WTC11 (cell line): ENCODE measurements around the gene TBKBP1. TPM values are rescaled to one million over a fixed set of nuclear protein-coding genes. Genes with fewer than 3 reads are reported as not detected.

Experiments used
- ATAC-seq: fragments of 200-7000 bp; cut with Tn5 transposase; 2 replicates; pipeline ENCODE4 v1.10.0; 2021; ENCODE audit warnings: mild to moderate bottlenecking, moderate library complexity
- CTCF ChIA-PET: fragments of 300-600 bp; sonication (Branson Sonifier 250); formaldehyde crosslinking; loops from one replicate; lab custom pipeline; 2021; ENCODE audit warnings: antibody characterized with exemption; lab: Charles Lee
- POLR2A ChIA-PET: fragments of 350-600 bp; sonication (Branson Sonifier 250); formaldehyde crosslinking; loops from one replicate; lab custom pipeline; 2021; ENCODE audit warnings: antibody characterized with exemption; lab: Charles Lee
- DNase-seq: peaks from one replicate; pipeline ENCODE4 v3.0.0; 2021; ENCODE audit warnings: low spot score
- H3K27ac Mint-ChIP-seq: 2 replicates; pipeline ENCODE4 v1.8.0; 2021; ENCODE audit warnings: mixed read lengths
- H3K27me3 Mint-ChIP-seq: 2 replicates; pipeline ENCODE4 v1.8.0; 2021; ENCODE audit warnings: low read depth, mild to moderate bottlenecking, moderate library complexity, mixed read lengths
- H3K36me3 Mint-ChIP-seq: 2 replicates; pipeline ENCODE4 v1.8.0; 2021; ENCODE audit warnings: mixed read lengths
- H3K4me1 Mint-ChIP-seq: 2 replicates; pipeline ENCODE4 v1.8.0; 2022; ENCODE audit warnings: mixed read lengths
- H3K4me3 Mint-ChIP-seq: 2 replicates; pipeline ENCODE4 v1.8.0; 2021; ENCODE audit warnings: mild to moderate bottlenecking, moderate library complexity, mixed read lengths
- H3K9me3 Mint-ChIP-seq: 2 replicates; pipeline ENCODE4 v1.8.0; 2021; ENCODE audit warnings: mixed read lengths
- AR ChIP-seq: fragments of 250-450 bp; sonication (Bioruptor Pico); IDR thresholded peaks from 2 replicates; pipeline ENCODE4 v1.9.0; 2021; ENCODE audit warnings: mild to moderate bottlenecking
- ATF1 ChIP-seq: sonication (generic); formaldehyde crosslinking; IDR thresholded peaks from 2 replicates; pipeline ENCODE4 v1.8.1; 2023; ENCODE audit warnings: mild to moderate bottlenecking, moderate library complexity, missing genetic modification reagents
- ESRRA ChIP-seq: sonication (generic); formaldehyde crosslinking; IDR thresholded peaks from 2 replicates; pipeline ENCODE4 v1.8.1; 2022; ENCODE audit warnings: mild to moderate bottlenecking, missing genetic modification reagents, borderline replicate concordance
- NR3C1 ChIP-seq: sonication (generic); formaldehyde crosslinking; conservative IDR thresholded peaks from 2 replicates; pipeline ENCODE4 v1.8.1; 2023; ENCODE audit warnings: low read depth, mild to moderate bottlenecking, missing genetic modification reagents
- SOX15 ChIP-seq: fragments of 250-450 bp; sonication (Bioruptor Pico); IDR thresholded peaks from 2 replicates; pipeline ENCODE4 v1.9.0; 2021; ENCODE audit warnings: mild to moderate bottlenecking
- SP1 ChIP-seq: sonication (generic); formaldehyde crosslinking; conservative IDR thresholded peaks from 2 replicates; pipeline ENCODE4 v1.8.1; 2022; ENCODE audit warnings: missing genetic modification reagents
- ZNF219 ChIP-seq: sonication (generic); formaldehyde crosslinking; IDR thresholded peaks from 2 replicates; pipeline ENCODE4 v1.8.0; 2023; ENCODE audit warnings: missing genetic modification reagents, mild to moderate bottlenecking, borderline replicate concordance
- ZNF281 ChIP-seq: sonication (generic); formaldehyde crosslinking; IDR thresholded peaks from 2 replicates; pipeline ENCODE4 v1.8.0; 2023; ENCODE audit warnings: mild to moderate bottlenecking, missing genetic modification reagents
- ZNF396 ChIP-seq: fragments of 250-450 bp; sonication (Bioruptor Pico); IDR thresholded peaks from 2 replicates; pipeline ENCODE4 v1.8.0; 2021; ENCODE audit warnings: mild to moderate bottlenecking, moderate library complexity, borderline replicate concordance
- ZNF532 ChIP-seq: fragments of 250-450 bp; sonication (Bioruptor Pico); IDR thresholded peaks from 2 replicates; pipeline ENCODE4 v1.9.0; 2021; ENCODE audit warnings: mild to moderate bottlenecking, borderline replicate concordance
- total RNA-seq: library from RNA; stranded (reverse); gene quantifications from 3 replicates; pipeline ENCODE4 v1.2.3, GENCODE V29; 2021
- TF ChIP-seq, protein P1 (sequence below): fragments of 250-450 bp; sonication (Bioruptor Pico); IDR thresholded peaks from 2 replicates; pipeline ENCODE4 v1.9.0; 2021; ENCODE audit warnings: mild to moderate bottlenecking
- TF ChIP-seq, protein P2 (sequence below): sonication (generic); formaldehyde crosslinking; IDR thresholded peaks from 2 replicates; pipeline ENCODE4 v1.8.1; 2023; ENCODE audit warnings: mild to moderate bottlenecking, missing genetic modification reagents, moderate library complexity

The TBKBP1 gene
- total RNA-seq, 1 experiment from 2014 or later = 17.4 TPM

DNA sequence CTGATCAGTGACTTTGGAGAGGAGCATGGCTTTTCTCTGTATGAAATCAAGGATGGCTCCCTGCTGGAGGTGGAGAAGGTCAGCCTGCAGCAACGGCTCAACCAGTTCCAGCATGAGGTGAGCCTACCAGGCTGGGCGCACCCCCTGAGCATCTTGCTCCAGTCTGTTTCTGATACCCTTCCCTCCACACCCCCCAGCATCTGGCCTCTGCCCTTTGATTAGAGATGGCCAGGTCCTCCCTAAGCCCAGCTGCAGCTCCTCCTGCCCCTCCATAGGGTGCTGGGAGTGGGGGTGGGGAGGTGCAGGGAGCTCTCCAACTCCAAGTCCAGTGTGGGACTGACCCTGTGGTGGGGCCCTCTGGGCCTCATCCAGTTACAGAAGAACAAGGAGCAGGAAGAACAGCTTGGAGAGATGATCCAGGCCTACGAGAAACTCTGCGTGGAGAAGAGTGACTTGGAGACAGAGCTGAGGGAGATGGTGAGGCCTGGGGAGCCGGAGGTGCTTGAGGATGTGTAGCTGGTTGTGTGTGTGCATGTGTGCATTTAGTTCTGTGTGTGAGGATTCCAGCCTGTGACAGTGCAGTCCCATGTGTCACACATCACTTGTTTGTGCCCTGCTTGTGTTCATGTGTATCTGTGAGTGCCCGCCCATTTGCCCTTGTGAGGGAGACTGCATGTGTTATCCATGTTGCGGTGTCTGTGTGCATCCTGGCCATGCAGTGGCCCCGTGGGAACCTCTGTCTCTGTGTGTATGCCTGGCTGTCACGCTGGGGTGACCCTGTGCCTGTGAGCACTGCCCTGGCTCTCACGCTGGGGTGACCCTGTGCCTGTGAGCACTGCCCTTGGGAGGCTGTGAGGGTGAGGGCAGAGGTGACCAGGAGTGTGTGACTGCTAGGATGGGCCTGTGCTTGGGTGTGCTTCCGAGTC, 3.0 kb downstream of the TBKBP1 start:
- TF ChIP-seq, protein P1, sequence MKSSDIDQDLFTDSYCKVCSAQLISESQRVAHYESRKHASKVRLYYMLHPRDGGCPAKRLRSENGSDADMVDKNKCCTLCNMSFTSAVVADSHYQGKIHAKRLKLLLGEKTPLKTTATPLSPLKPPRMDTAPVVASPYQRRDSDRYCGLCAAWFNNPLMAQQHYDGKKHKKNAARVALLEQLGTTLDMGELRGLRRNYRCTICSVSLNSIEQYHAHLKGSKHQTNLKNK = no peak
- no peak for TF ChIP-seq ESRRA (CRISPR knock-in tag)
- no peak for TF ChIP-seq ATF1 (CRISPR knock-in tag)
- TF ChIP-seq, protein P2, sequence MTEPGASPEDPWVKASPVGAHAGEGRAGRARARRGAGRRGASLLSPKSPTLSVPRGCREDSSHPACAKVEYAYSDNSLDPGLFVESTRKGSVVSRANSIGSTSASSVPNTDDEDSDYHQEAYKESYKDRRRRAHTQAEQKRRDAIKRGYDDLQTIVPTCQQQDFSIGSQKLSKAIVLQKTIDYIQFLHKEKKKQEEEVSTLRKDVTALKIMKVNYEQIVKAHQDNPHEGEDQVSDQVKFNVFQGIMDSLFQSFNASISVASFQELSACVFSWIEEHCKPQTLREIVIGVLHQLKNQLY (CRISPR knock-in tag) = no peak
- no peak for TF ChIP-seq ZNF281
- no peak for TF ChIP-seq SP1
- TF ChIP-seq, all 79 proteins: peak for 0
- ATAC-seq (no peak), DNase-seq (no peak)
- no peaks in the 10 kb centered on the region for H3K9me3 Mint-ChIP-seq
- H3K4me1 Mint-ChIP-seq = peaks cover 30% of the 10 kb centered on the region
- ChIA-PET CTCF (interaction anchor here (1.8 to 5.2 kb wide), 4 partner anchors 9 to 46 kb away, joined by 10 to 37 read pairs (median 20); no protein-coding TSS in a partner anchor), POLR2A (no interaction called here)
- no peaks in the 10 kb centered on the region for H3K27me3 Mint-ChIP-seq
- H3K36me3 Mint-ChIP-seq = no peaks in the 10 kb centered on the region
- no peak overlapping the region for H3K27ac Mint-ChIP-seq
- H3K4me3 Mint-ChIP-seq = 0 out of 2 replicates have a peak overlapping the region, but pooled peaks have one; percentile 6

- DNase-seq (no peak), ATAC-seq (no peak)
- H3K4me3 Mint-ChIP-seq = no peak overlapping the region
- ChIA-PET CTCF (interaction anchor here (0.6 to 5.2 kb wide), 8 partner anchors 10 to 156 kb away, joined by 3 to 59 read pairs (median 20); partner anchors contain the start of gene TBX21), POLR2A (no interaction called here)
- no peaks in the 10 kb centered on the region for H3K36me3 Mint-ChIP-seq
- H3K9me3 Mint-ChIP-seq = no peaks in the 10 kb centered on the region
- TF ChIP-seq SOX15 (CRISPR knock-in tag) (no peak), ZNF219 (CRISPR knock-in tag) (no peak), ZNF532 (CRISPR knock-in tag) (no peak), NR3C1 (CRISPR knock-in tag) (no peak), ZNF396 (CRISPR knock-in tag) (no peak), AR (no peak)
- peaks cover 20% of the 10 kb centered on the region for H3K4me1 Mint-ChIP-seq
- no peaks in the 10 kb centered on the region for H3K27me3 Mint-ChIP-seq
- H3K27ac Mint-ChIP-seq = no peak overlapping the region
Measured at GRCh38 chr17:47697906-47698711, 4.1 kb downstream of the TBKBP1 start.
